Loucy (cell line): Measurements from ENCODE around the gene AFF2.

Experiments used
- EZH2phosphoT487 ChIP-seq: fragments of 200-600 bp; IDR thresholded peaks from 2 replicates; pipeline ENCODE4 v1.6.1; 2018; ENCODE audit warnings: antibody characterized with exemption, mild to moderate bottlenecking, moderate library complexity, borderline replicate concordance
- TF ChIP-seq, protein P1 (sequence below): fragments of 200-600 bp; sonication (generic); conservative IDR thresholded peaks from 2 replicates; pipeline ENCODE4 v1.5.1; 2014; ENCODE audit warnings: mild to moderate bottlenecking, antibody characterized with exemption, low read length

GRCh38 chrX:148664995-148665394, 164.6 kb downstream of the AFF2 start:
- TF ChIP-seq, protein P1, sequence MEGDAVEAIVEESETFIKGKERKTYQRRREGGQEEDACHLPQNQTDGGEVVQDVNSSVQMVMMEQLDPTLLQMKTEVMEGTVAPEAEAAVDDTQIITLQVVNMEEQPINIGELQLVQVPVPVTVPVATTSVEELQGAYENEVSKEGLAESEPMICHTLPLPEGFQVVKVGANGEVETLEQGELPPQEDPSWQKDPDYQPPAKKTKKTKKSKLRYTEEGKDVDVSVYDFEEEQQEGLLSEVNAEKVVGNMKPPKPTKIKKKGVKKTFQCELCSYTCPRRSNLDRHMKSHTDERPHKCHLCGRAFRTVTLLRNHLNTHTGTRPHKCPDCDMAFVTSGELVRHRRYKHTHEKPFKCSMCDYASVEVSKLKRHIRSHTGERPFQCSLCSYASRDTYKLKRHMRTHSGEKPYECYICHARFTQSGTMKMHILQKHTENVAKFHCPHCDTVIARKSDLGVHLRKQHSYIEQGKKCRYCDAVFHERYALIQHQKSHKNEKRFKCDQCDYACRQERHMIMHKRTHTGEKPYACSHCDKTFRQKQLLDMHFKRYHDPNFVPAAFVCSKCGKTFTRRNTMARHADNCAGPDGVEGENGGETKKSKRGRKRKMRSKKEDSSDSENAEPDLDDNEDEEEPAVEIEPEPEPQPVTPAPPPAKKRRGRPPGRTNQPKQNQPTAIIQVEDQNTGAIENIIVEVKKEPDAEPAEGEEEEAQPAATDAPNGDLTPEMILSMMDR: no peak
- TF ChIP-seq EZH2phosphoT487: no peak
